NCI-H510A treated with DMSO at 0.1 percent for 48 hours (cell line): ENCODE measurements around the gene NPR3.

ENCODE experiments used
- DNase-seq: peaks from one replicate; lab custom pipeline; 2025; lab: John Stamatoyannopoulos, UW

NPR3 gene

DNA sequence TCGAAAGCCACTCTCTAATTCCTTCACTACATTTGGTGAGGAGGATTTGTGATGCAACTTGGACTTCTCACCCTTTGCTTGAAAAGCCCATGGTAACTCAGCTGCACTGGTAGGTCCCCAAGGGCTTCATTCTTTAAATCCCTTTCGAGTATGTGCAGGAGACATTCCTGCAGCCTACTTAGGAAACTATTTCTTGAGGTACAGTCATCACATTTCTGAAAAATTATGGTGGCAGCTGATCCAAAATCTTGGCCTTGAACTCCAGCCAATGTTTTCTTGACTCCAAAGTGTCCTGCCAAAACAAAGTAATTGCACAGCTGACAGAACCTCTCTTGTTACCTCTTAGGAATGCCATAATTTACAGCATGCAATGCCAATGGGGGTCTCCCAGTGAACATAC is 99.7 kb downstream of the NPR3 start:
- DNase-seq: no peak

GRCh38 chr5:32812399-32812798 is 101.3 kb downstream of the NPR3 start:
- DNase-seq: no peak

DNA sequence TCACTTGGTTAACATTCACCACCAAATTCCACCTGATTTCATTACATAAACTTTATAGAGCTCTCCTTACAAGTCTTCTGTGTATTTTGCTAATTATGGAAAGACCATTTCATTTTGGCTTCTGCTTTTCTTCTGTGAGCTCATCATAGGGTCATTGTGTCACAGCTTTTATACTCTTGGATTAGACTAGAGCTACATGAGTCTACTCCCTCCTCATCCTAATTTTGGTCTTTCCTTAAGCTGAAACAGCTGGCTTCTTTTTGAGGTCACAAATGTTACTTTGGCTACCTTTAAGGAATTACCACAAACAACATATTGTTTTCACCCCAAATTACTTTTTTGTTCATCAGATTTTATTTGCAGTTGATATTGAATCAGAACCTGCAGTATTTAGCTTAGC is 103.0 kb downstream of the NPR3 start:
- DNase-seq: no peak

- no peak for DNase-seq
Measured at GRCh38 chr5:32814620-32815019, 103.5 kb downstream of the NPR3 start.

DNA sequence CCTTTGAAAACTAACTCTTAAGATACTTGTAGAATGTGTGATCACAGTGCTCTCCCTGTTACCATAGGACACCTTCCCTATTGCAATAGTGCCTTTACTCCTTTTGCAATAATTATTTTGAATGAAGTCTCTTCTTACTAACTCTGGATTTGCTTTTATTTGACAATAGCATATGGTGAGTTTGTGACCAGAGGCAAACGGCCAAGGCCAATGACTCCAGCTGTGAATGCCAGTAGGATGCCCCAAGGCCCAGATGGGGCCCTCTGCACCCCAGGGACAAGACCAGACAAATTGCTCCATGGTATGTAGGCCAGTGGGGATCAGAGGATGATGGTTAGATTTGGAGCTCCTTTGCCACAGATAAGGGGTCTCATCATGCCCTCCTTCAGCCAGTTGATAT is 116.9 kb downstream of the NPR3 start:
- no peak for DNase-seq

DNA sequence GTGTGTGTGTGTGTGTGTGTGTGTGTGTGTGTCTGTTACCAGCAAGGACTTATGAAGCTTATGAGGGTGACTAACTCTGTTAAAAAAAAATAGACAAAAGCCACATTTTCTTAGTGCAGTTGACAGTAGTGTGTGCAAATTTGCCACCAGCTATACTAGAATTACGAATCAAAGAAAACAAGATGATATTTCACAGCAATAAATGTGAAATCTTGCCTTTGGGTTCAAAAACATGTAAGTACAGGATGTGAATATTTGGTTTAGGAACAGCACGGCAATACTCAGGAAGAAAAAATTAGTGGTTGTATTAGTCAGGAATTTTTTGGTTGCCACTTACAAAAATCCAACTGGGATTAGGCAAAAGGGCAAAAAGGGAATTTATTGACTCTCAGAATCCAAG is 117.4 kb downstream of the NPR3 start:
- DNase-seq: no peak

DNA sequence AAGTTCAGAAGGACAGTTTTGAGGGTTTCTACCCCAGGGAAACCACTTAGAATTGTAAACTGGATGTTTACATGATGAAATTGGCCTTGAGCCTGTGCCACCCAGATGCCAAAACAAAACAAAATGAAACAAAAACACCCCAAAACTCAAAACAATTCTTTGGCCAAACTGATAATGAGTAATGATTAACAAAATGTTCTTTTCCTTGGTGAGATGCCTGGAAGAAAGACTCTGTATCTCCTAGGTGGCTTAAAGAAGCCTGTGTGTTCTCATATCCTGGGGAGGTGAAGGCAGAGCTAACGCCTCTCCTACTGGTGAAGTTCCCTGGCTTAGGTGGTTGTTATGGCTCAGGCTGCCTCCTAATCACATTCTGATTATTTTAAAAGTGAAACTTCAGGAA is 120.5 kb downstream of the NPR3 start:
- DNase-seq: no peak

GRCh38 chr5:32833127-32833526 is 122.0 kb downstream of the NPR3 start:
- no peak for DNase-seq

DNA sequence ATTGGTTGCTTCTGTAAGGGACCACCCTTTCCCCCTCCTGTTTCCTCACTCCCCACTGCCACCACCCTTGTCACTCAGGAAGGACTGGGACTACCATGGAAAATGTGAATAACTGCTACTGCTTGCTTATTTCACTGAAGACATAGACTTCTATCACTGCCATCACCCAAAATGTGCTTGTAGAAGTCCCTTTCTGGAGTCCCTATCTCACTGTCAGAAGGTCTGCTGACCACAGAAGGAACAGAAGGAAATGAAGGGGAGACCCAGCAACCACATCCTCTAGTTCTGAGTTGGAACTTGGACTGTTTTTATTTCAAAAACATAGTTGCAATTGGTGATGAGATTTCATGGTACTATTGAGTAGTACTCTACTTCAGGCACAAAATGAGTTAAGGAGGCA is 122.5 kb downstream of the NPR3 start:
- no peak for DNase-seq

DNA sequence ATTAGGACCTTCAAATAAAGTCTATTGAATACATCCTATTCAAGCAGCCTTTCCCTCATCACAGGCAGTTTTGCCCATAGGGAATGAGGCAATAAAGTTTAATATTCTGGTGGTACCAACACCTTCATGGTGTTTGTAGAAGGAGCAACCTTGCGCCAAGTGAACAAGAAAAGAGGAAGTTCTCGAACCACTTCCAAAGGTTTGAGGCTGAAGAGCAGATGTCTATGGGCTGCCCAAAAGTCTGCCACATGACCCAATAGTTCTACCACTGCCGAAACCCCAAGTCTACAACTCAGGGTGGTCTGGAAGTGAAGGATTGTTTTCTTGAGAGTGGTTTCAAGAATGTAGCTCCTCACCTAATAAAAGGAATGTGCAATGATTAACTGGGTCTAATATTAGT is 123.1 kb downstream of the NPR3 start:
- no peak for DNase-seq

DNA sequence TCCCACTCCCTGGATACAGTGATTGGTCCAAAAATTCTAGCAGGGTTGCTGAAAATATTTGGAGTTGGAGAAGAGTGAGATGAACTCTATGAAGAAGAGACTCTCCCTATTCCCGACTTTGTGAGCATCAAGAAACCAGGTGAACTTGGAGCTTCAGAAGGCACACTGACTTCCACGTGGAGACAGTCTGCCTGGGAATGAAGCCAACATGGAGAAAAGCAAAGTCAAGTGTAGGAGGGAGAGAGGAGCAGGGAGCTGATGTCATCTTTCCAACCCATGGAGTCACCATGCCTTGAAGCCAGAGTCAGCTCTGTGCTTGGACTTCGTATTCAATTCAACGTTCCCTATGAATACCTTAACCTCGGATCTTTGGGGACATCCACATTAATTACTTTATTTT is 125.1 kb downstream of the NPR3 start:
- no peak for DNase-seq

- no peak for DNase-seq
Measured at GRCh38 chr5:32837211-32837610, 126.1 kb downstream of the NPR3 start.

GRCh38 chr5:32839106-32839505 is 128.0 kb downstream of the NPR3 start:
- no peak for DNase-seq

GRCh38 chr5:32840606-32841005 is 129.5 kb downstream of the NPR3 start:
- DNase-seq: no peak
